Common myeloid progenitor, CD34-positive (primary cell): ENCODE results near the gene MPP3.

Experiments
- CTCF ChIA-PET: fragments of 350-600 bp; sonication (Branson Sonifier 250); formaldehyde crosslinking; loops from one replicate; lab custom pipeline; 2021; ENCODE audit warnings: antibody characterized with exemption; lab: Charles Lee
- POLR2A ChIA-PET: fragments of 350-600 bp; sonication (Branson Sonifier 250); formaldehyde crosslinking; loops from one replicate; lab custom pipeline; 2021; ENCODE audit warnings: antibody characterized with exemption; lab: Charles Lee
- DNase-seq, 3 donors: peaks; one replicate each; pipeline versions ENCODE4 v3.0.0 to v3.0.0-alpha.2; 2013
- H3K27ac ChIP-seq, 2 experiments: 1 replicate in 1 of 2; 2 replicates in 1 of 2; pipeline ENCODE4 v1.7.0; 2013; ENCODE audit warnings: inconsistent platforms in 2 of 2, low read length in 2 of 2, mild to moderate bottlenecking in 2 of 2, low read depth in 1 of 2, moderate library complexity in 1 of 2; ENCODE audit not compliant: severe bottlenecking in 2 of 2, insufficient read depth in 1 of 2, poor library complexity in 1 of 2
- H3K27me3 ChIP-seq, 5 experiments: replicated peaks in 2 of 5; 1 replicate in 3 of 5; 2 replicates in 2 of 5; pipeline versions ENCODE4 v1.6.1 to v1.7.0; 2013; ENCODE audit warnings: low read length in 4 of 5, mild to moderate bottlenecking in 2 of 5, moderate library complexity in 2 of 5, inconsistent platforms in 1 of 5; ENCODE audit not compliant: insufficient read depth in 5 of 5, control insufficient read depth in 4 of 5
- H3K36me3 ChIP-seq, 4 experiments: 1 replicate in 2 of 4; 2 replicates in 2 of 4; pipeline versions ENCODE4 v1.6.1 to v1.7.0; 2013; ENCODE audit warnings: low read length in 3 of 4, control low read depth in 1 of 4, mild to moderate bottlenecking in 1 of 4; ENCODE audit not compliant: control insufficient read depth in 4 of 4, insufficient read depth in 4 of 4
- H3K4me1 ChIP-seq, 4 experiments: 1 replicate in 3 of 4; 2 replicates in 1 of 4; pipeline versions ENCODE4 v1.6.1 to v1.7.1; 2013; ENCODE audit warnings: low read length in 3 of 4, mild to moderate bottlenecking in 3 of 4, control low read depth in 1 of 4, inconsistent platforms in 1 of 4, moderate library complexity in 1 of 4; ENCODE audit not compliant: control insufficient read depth in 4 of 4, insufficient read depth in 4 of 4; ENCODE audit errors: control extremely low read depth in 1 of 4
- H3K4me3 ChIP-seq, 7 experiments: 1 replicate in 4 of 7; 2 replicates in 3 of 7; pipeline versions ENCODE4 v1.5.1 to v1.7.0; 2013; ENCODE audit warnings: mild to moderate bottlenecking in 7 of 7, low read length in 6 of 7, moderate library complexity in 6 of 7, inconsistent platforms in 2 of 7, low read depth in 2 of 7, control low read depth in 1 of 7; ENCODE audit not compliant: insufficient read depth in 4 of 7, control insufficient read depth in 1 of 7; ENCODE audit errors: extremely low read depth in 1 of 7
- H3K9me3 ChIP-seq, 5 experiments: 1 replicate in 4 of 5; 2 replicates in 1 of 5; pipeline versions ENCODE4 v1.6.1 to v1.7.1; 2013; ENCODE audit warnings: low read length in 4 of 5, mild to moderate bottlenecking in 2 of 5, inconsistent platforms in 1 of 5, low read depth in 1 of 5, moderate library complexity in 1 of 5; ENCODE audit not compliant: control insufficient read depth in 4 of 5, insufficient read depth in 2 of 5; ENCODE audit errors: control extremely low read depth in 1 of 5
- WGBS: methylation state at CpG from one replicate; pipeline ENCODE4 v1.1.5; 2013; ENCODE audit not compliant: insufficient coverage; 5-methylcytosine and 5-hydroxymethylcytosine counted together

Gene MPP3

DNA sequence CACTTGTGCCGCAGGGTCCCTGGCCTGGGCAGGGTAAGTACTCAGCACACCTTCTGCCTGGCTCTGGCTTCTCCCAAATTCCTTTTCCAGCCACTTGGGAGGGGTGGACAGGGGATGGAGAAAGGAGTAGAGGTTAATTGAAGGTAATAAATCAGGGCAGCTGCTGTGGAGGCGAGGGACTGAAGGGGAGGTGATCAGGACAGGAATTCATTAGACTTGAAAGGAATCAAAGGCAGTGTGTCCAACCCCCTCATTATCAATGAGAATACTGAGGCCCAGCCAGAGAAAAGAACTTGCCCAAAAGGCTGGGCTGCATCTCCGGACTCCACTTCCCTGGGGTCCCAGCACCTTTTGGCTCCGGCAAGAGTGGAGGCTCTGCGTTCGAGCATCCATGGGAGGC is 76.7 kb downstream of the MPP3 start:
- Histone ChIP-seq H3K27me3 (peaks cover 0 to 50% (median 32%) of the 10 kb centered on the region in 5 experiments), H3K4me1 (peaks cover 0 to 11% (median 9%) of the 10 kb centered on the region in 4 experiments), H3K27ac (no peak overlapping the region), H3K4me3 (no peak overlapping the region), H3K36me3 (no peaks in the 10 kb centered on the region), H3K9me3 (no peaks in the 10 kb centered on the region)
- CTCF ChIA-PET: interaction anchor here (0.8 to 20.0 kb wide), 6 partner anchors 18 to 180 kb away, joined by 3 to 555 read pairs (median 4); no protein-coding TSS in a partner anchor
- no peak for DNase-seq
- POLR2A ChIA-PET: interaction anchor here (1.0 kb wide), 1 partner anchor 55 kb away, joined by 3 read pairs; no protein-coding TSS in a partner anchor
- WGBS: 96% methylated on average over 4 of the region's 6 CpGs

GRCh38 chr17:43755389-43755875 is 77.5 kb downstream of the MPP3 start:
- Histone ChIP-seq H3K27me3 (peaks cover 0 to 50% (median 32%) of the 10 kb centered on the region in 5 experiments), H3K36me3 (no peaks in the 10 kb centered on the region), H3K27ac (no peak overlapping the region), H3K4me1 (peaks cover 0 to 11% (median 9%) of the 10 kb centered on the region in 4 experiments), H3K4me3 (peak overlapping the region in 2 of 7 experiments; percentile 34 to 46), H3K9me3 (no peaks in the 10 kb centered on the region)
- WGBS: 4% methylated on average over 53 of the region's 60 CpGs
- CTCF ChIA-PET: interaction anchor here (0.8 to 20.0 kb wide), 4 partner anchors 32 to 179 kb away, joined by 4 to 555 read pairs (median 5); no protein-coding TSS in a partner anchor
- POLR2A ChIA-PET: interaction anchor here (1.0 kb wide), 1 partner anchor 55 kb away, joined by 3 read pairs; no protein-coding TSS in a partner anchor
- peak in 2 of 3 donors; percentile 79 to 81 for DNase-seq

- no peak overlapping the region for H3K27ac ChIP-seq
- CTCF ChIA-PET: interaction anchor here (0.6 to 20.0 kb wide), 4 partner anchors 41 to 178 kb away, joined by 3 to 555 read pairs (median 5); no protein-coding TSS in a partner anchor
Observed at GRCh38 chr17:43754947-43755346, 78.0 kb downstream of the MPP3 start.

DNA sequence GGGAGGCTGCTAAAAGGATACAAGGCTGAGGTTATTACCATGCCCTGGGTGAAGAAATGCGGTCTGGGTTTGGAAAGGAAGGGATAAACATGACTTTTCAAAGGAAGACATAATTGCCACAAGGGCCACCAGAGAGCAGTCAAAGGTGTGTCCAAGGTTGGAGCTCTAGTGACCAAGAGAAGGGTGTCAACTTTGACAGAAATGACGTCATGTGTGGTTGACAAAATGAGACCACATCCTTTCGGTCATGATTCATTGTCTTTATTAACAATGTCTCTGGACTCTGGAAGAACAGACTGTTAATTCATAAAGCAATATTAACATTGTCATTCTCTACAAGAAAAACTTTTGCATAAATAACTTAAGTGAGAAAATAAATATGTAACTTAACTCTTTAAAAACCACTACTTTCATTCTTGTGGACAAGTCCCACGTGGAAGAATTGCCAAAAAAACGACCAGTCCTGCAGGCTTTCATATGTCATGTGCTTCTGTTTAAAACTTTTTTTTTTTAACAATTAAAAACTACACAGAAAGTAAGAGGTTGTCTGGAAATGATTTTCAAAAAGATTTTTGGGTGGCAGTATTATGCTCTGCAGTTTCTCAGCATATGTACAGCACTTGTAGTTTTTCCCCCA is 79.3 kb downstream of the MPP3 start:
- Histone ChIP-seq H3K27ac (no peak overlapping the region), H3K9me3 (no peaks in the 10 kb centered on the region), H3K4me3 (no peak overlapping the region), H3K36me3 (no peaks in the 10 kb centered on the region), H3K27me3 (peaks cover 0 to 45% (median 29%) of the 10 kb centered on the region in 5 experiments), H3K4me1 (peaks cover 0 to 16% (median 10%) of the 10 kb centered on the region in 4 experiments)
- 60% methylated on average over 2 of the region's 5 CpGs for WGBS
- peak; percentile 31 to 58 (median 42) for DNase-seq
- CTCF ChIA-PET: interaction anchor here (0.5 to 20.0 kb wide), 2 partner anchors 56 to 638 kb away, joined by 5 to 555 read pairs; no protein-coding TSS in a partner anchor
- POLR2A ChIA-PET: interaction anchor here (0.5 kb wide), 1 partner anchor 39 kb away, joined by 3 read pairs; no protein-coding TSS in a partner anchor

More at GRCh38 chr17:43754947-43755346, 78.0 kb downstream of the MPP3 start:
- DNase-seq: no peak
- Histone ChIP-seq H3K9me3 (no peaks in the 10 kb centered on the region), H3K4me3 (peak overlapping the region in 1 of 7 experiments; percentile 46), H3K27me3 (peaks cover 0 to 50% (median 35%) of the 10 kb centered on the region in 5 experiments), H3K4me1 (peaks cover 0 to 11% (median 9%) of the 10 kb centered on the region in 4 experiments), H3K36me3 (no peaks in the 10 kb centered on the region)
- POLR2A ChIA-PET: no interaction called here
- 33% methylated on average over 10 of the region's 21 CpGs for WGBS
